Suppressor macrophage treated with lipopolysaccharide for 1 hour (primary cell): Measurements from ENCODE around the gene TIMM23.
"Not testable (repeated sequence)": the region's sequence is repeated elsewhere in the genome, so short reads cannot be mapped to it uniquely, and the experiment has no call there.

Experiments
- DNase-seq, 3 donors: peaks; one replicate each; pipeline ENCODE4 v3.0.0-alpha.2; 2020 to 2022

TIMM23 gene

GRCh38 chr10:46025406-46025805, 53.1 kb downstream of the TIMM23 start:
- no peak for DNase-seq

- no peak for DNase-seq
Observed at GRCh38 chr10:46026106-46026505, 53.8 kb downstream of the TIMM23 start.

- peak; percentile 64 to 79 (median 78) for DNase-seq
Observed at GRCh38 chr10:46028584-46029460, 56.5 kb downstream of the TIMM23 start.

GRCh38 chr10:46029461-46030030, 57.3 kb downstream of the TIMM23 start:
- DNase-seq, result no peak

- DNase-seq, result peak; percentile 98 to 99 (median 99)
Observed at GRCh38 chr10:46030091-46030937, 58.0 kb downstream of the TIMM23 start, which contains the start of gene NCOA4. NCOA4 (minus strand) TSS chr10:46030623; CDS start chr10:46016680, 13,943 bp downstream.

GRCh38 chr10:46031648-46032532, 59.6 kb downstream of the TIMM23 start:
- peak; percentile 47 to 58 (median 54) for DNase-seq

GRCh38 chr10:46033602-46034011, 61.3 kb downstream of the TIMM23 start:
- DNase-seq, result peak; percentile 51 to 76 (median 61)

- DNase-seq, result no peak
Observed at GRCh38 chr10:46035923-46036849, 63.9 kb downstream of the TIMM23 start.

- no peak for DNase-seq
Observed at GRCh38 chr10:46037107-46037825, 65.0 kb downstream of the TIMM23 start.

GRCh38 chr10:46040004-46040403, 67.7 kb downstream of the TIMM23 start:
- DNase-seq, result no peak

GRCh38 chr10:46042527-46042926, 70.2 kb downstream of the TIMM23 start:
- no peak for DNase-seq

GRCh38 chr10:46046261-46046660, 74.0 kb downstream of the TIMM23 start, which contains the start of gene MSMB:
MSMB (minus strand) TSS chr10:46046269; CDS start chr10:46046237, 32 bp downstream.
- DNase-seq, result no peak

GRCh38 chr10:46048152-46048551, 75.9 kb downstream of the TIMM23 start:
- no peak for DNase-seq

- DNase-seq, result not testable (repeated sequence)
Observed at GRCh38 chr10:46049497-46049831, 77.2 kb downstream of the TIMM23 start.

GRCh38 chr10:46050941-46051623, 78.8 kb downstream of the TIMM23 start:
- peak; percentile 39 to 76 (median 74) for DNase-seq

- DNase-seq, result no peak
Observed at GRCh38 chr10:46052057-46052790, 79.9 kb downstream of the TIMM23 start.

- no peak for DNase-seq
Observed at GRCh38 chr10:46052791-46053375, 80.6 kb downstream of the TIMM23 start.
